ENCODE results near the gene HS3ST3A1.

DNA sequence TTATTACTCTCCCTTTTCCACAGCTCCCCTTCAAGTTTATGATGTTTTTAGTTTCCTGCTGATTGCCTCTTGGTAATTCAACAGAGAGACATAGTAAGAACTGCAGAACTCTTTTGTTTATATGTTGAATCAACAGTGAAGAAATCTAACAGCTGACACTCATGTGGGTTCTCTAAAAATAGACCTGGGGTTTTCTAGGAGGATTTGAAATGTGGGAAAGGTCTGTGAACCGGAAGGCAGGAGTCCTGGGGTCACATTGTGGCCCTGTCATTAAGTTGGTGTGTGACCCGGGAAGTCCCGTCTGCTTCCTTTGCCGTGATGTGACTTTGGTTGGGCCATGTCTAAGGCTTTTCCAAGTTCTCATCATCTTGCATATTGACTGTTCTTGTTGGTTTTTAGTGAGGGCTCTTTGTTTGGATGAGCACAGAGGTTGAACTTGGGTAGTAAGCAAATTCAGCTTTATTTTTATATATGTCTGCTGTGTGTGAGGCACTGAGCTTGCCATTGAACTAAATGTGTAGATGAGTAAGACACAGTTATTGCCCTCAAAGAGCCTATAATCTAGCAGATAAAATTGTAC is 48.5 kb upstream of the HS3ST3A1 start:
- no peak for TF ChIP-seq CREB1 (CRISPR knock-in tag; IDR thresholded peaks at IDR 0.05; ENCODE audit: low read depth)
- TF ChIP-seq, protein P1, sequence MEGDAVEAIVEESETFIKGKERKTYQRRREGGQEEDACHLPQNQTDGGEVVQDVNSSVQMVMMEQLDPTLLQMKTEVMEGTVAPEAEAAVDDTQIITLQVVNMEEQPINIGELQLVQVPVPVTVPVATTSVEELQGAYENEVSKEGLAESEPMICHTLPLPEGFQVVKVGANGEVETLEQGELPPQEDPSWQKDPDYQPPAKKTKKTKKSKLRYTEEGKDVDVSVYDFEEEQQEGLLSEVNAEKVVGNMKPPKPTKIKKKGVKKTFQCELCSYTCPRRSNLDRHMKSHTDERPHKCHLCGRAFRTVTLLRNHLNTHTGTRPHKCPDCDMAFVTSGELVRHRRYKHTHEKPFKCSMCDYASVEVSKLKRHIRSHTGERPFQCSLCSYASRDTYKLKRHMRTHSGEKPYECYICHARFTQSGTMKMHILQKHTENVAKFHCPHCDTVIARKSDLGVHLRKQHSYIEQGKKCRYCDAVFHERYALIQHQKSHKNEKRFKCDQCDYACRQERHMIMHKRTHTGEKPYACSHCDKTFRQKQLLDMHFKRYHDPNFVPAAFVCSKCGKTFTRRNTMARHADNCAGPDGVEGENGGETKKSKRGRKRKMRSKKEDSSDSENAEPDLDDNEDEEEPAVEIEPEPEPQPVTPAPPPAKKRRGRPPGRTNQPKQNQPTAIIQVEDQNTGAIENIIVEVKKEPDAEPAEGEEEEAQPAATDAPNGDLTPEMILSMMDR (conservative IDR thresholded peaks at IDR 0.05; ENCODE audit: low read depth in 2 of 2), result no peak
